HEK293 (cell line): ENCODE data around the gene SSTR5.

Source experiments
- CTCF ChIA-PET: fragments of 350-600 bp; formaldehyde crosslinking; extraction: SDS; loops from one replicate; lab custom pipeline; 2021; ENCODE audit warnings: antibody characterized with exemption; lab: Yijun Ruan, JAX
- POLR2A ChIA-PET: fragments of 300-600 bp; formaldehyde crosslinking; extraction: SDS; loops from one replicate; lab custom pipeline; 2020; ENCODE audit warnings: antibody characterized with exemption, inconsistent platforms; lab: Yijun Ruan, JAX
- H3K27ac ChIP-seq: fragments of 200-500 bp; sonication (Bioruptor generic); 2 replicates; pipeline ENCODE4 v1.5.1; 2014; ENCODE audit warnings: low read depth, low read length, control low read depth, inconsistent platforms; ENCODE audit errors: extremely low read depth
- H3K36me3 ChIP-seq, 2 experiments: fragments of 200-500 bp in 1 of 2; sonication (Bioruptor generic) in 1 of 2; 1 replicate in 1 of 2; 2 replicates in 1 of 2; pipeline ENCODE4 v1.5.1; 2014 to 2017; ENCODE audit warnings: inconsistent platforms in 2 of 2, low read length in 2 of 2; ENCODE audit not compliant: control insufficient read depth in 2 of 2, insufficient read depth in 1 of 2
- H3K4me1 ChIP-seq: fragments of 200-500 bp; sonication (Bioruptor generic); 2 replicates; pipeline ENCODE4 v1.5.1; 2014; ENCODE audit warnings: mild to moderate bottlenecking, low read length, inconsistent platforms; ENCODE audit not compliant: control insufficient read depth, insufficient read depth
- H3K4me3 ChIP-seq: 2 replicates; pipeline ENCODE4 v1.5.1; 2011; ENCODE audit warnings: low read depth, mild to moderate bottlenecking, control low read depth, low read length, moderate library complexity
- H3K9me3 ChIP-seq: fragments of 200-500 bp; sonication (Bioruptor generic); 2 replicates; pipeline ENCODE4 v1.5.1; 2014; ENCODE audit warnings: low read depth, low read length, inconsistent platforms; ENCODE audit not compliant: control insufficient read depth, insufficient read depth
- EGR2 ChIP-seq: fragments of 450-650 bp; formaldehyde crosslinking; IDR thresholded peaks from 2 replicates; pipeline ENCODE4 v1.5.1; 2016; ENCODE audit warnings: low read depth, missing biosample characterization, missing genetic modification characterization
- GLIS1 ChIP-seq: fragments of 450-650 bp; formaldehyde crosslinking; IDR thresholded peaks from 2 replicates; pipeline ENCODE4 v1.5.1; 2016; ENCODE audit warnings: missing biosample characterization, missing genetic modification characterization
- HIC1 ChIP-seq: fragments of 450-650 bp; formaldehyde crosslinking; IDR thresholded peaks from 2 replicates; pipeline ENCODE4 v1.5.1; 2016; ENCODE audit warnings: missing biosample characterization, missing genetic modification characterization
- PRDM10 ChIP-seq: fragments of 450-650 bp; formaldehyde crosslinking; IDR thresholded peaks from 2 replicates; pipeline ENCODE4 v1.5.1; 2016; ENCODE audit warnings: missing biosample characterization, missing genetic modification characterization
- ZBTB10 ChIP-seq: fragments of 450-650 bp; formaldehyde crosslinking; IDR thresholded peaks from 2 replicates; pipeline ENCODE4 v1.5.1; 2016; ENCODE audit warnings: missing biosample characterization, missing genetic modification characterization
- ZBTB11 ChIP-seq: fragments of 450-650 bp; formaldehyde crosslinking; conservative IDR thresholded peaks from 2 replicates; pipeline ENCODE4 v1.5.1; 2016; ENCODE audit warnings: low read depth, missing biosample characterization, missing genetic modification characterization
- ZBTB8A ChIP-seq: fragments of 450-650 bp; formaldehyde crosslinking; IDR thresholded peaks from 2 replicates; pipeline ENCODE4 v1.5.1; 2016; ENCODE audit warnings: missing biosample characterization, missing genetic modification characterization
- ZFHX2 ChIP-seq: fragments of 450-650 bp; formaldehyde crosslinking; conservative IDR thresholded peaks from 2 replicates; pipeline ENCODE4 v1.5.1; 2016; ENCODE audit warnings: missing biosample characterization, missing genetic modification characterization
- ZIC2 ChIP-seq: fragments of 450-650 bp; formaldehyde crosslinking; IDR thresholded peaks from 2 replicates; pipeline ENCODE4 v1.5.1; 2016; ENCODE audit warnings: missing biosample characterization, missing genetic modification characterization
- ZNF146 ChIP-seq: fragments of 450-650 bp; formaldehyde crosslinking; IDR thresholded peaks from 2 replicates; pipeline ENCODE4 v1.5.1; 2016; ENCODE audit warnings: missing biosample characterization, missing genetic modification characterization
- ZNF157 ChIP-seq: fragments of 450-650 bp; formaldehyde crosslinking; IDR thresholded peaks from 2 replicates; pipeline ENCODE4 v1.5.1; 2016; ENCODE audit warnings: missing biosample characterization, missing genetic modification characterization
- ZNF18 ChIP-seq: fragments of 450-650 bp; formaldehyde crosslinking; IDR thresholded peaks from 2 replicates; pipeline ENCODE4 v1.5.1; 2016; ENCODE audit warnings: missing biosample characterization, missing genetic modification characterization
- ZNF341 ChIP-seq: fragments of 450-650 bp; formaldehyde crosslinking; IDR thresholded peaks from 2 replicates; pipeline ENCODE4; 2016; ENCODE audit warnings: low read depth, missing biosample characterization, missing genetic modification characterization
- ZNF510 ChIP-seq: fragments of 450-650 bp; formaldehyde crosslinking; IDR thresholded peaks from 2 replicates; pipeline ENCODE4 v1.5.1; 2018; ENCODE audit warnings: mild to moderate bottlenecking, missing genetic modification characterization, missing biosample characterization; ENCODE audit not compliant: insufficient replicate concordance

Gene SSTR5

GRCh38 chr16:1067629-1068028, 4.9 kb upstream of the SSTR5 start:
- Histone ChIP-seq H3K27ac (no peak overlapping the region), H3K4me1 (no peaks in the 10 kb centered on the region; the same call in 1 of the 2 replicates), H3K36me3 (no peaks in the 10 kb centered on the region), H3K9me3 (no peaks in the 10 kb centered on the region), H3K4me3 (no peak overlapping the region)
- CTCF ChIA-PET, result interaction anchor here (3.5 kb wide), 1 partner anchor 11 kb away, joined by 28 read pairs; no protein-coding TSS in a partner anchor
- POLR2A ChIA-PET, result no interaction called here
- TF ChIP-seq HIC1, result 0 out of 2 replicates have a peak, but pooled peaks have one; percentile 6
- TF ChIP-seq ZNF157 (tag by site-specific recombination), result no peak
- TF ChIP-seq ZBTB10 (tag by site-specific recombination), result no peak
- TF ChIP-seq EGR2 (tag by site-specific recombination), result peak; percentile 33

- H3K27ac ChIP-seq, result no peak overlapping the region
- POLR2A ChIA-PET, result no interaction called here
- no peak for TF ChIP-seq ZBTB11 (tag by site-specific recombination)
- TF ChIP-seq ZNF510 (tag by site-specific recombination), result no peak
- TF ChIP-seq ZFHX2 (tag by site-specific recombination), result peak; percentile 67
- TF ChIP-seq ZNF146 (tag by site-specific recombination), result no peak
- TF ChIP-seq ZNF341 (tag by site-specific recombination), result peak; percentile 50; the same call in 1 of the 2 replicates
- TF ChIP-seq ZNF18 (tag by site-specific recombination), result no peak
- 0 out of 2 replicates have a peak, but pooled peaks have one; percentile 21 for TF ChIP-seq ZBTB8A (tag by site-specific recombination)
- peak; percentile 82 for TF ChIP-seq ZIC2 (tag by site-specific recombination)
- peak; percentile 62 for TF ChIP-seq EGR2 (tag by site-specific recombination)
- 0 out of 2 replicates have a peak, but pooled peaks have one; percentile 32 for TF ChIP-seq PRDM10 (tag by site-specific recombination)
- TF ChIP-seq GLIS1, result peak; percentile 39
- TF ChIP-seq, all 188 proteins: peak for 7
- no peaks in the 10 kb centered on the region for H3K9me3 ChIP-seq
- CTCF ChIA-PET, result interaction anchor here (1.5 to 3.5 kb wide), 2 partner anchors 11 to 35 kb away, joined by 3 to 28 read pairs; no protein-coding TSS in a partner anchor
- H3K4me3 ChIP-seq, result no peak overlapping the region
- H3K36me3 ChIP-seq, result no peaks in the 10 kb centered on the region
- H3K4me1 ChIP-seq, result no peaks in the 10 kb centered on the region; the same call in 1 of the 2 replicates
Observed at GRCh38 chr16:1068451-1068850, 4.1 kb upstream of the SSTR5 start.
